HG02678 (cell line): ENCODE results near the gene CORO7.
"Not testable (repeated sequence)": the region's sequence is repeated elsewhere in the genome, so short reads cannot be mapped to it uniquely, and the experiment has no call there.

Experiments used
- ATAC-seq: cut with Tn5 transposase; IDR thresholded peaks from one replicate; pipeline ENCODE4 v1.9.1; 2021; ENCODE audit warnings: mild to moderate bottlenecking, moderate library complexity; ENCODE audit not compliant: unreplicated experiment

The CORO7 gene

GRCh38 chr16:4403133-4403949, 13.1 kb downstream of the CORO7 start:
- no peak for ATAC-seq

- ATAC-seq: peak; percentile 52
These were observed 13.8 kb downstream of the CORO7 start for GRCh38 chr16:4402439-4403132.

GRCh38 chr16:4401510-4401909, 14.9 kb downstream of the CORO7 start:
- no peak for ATAC-seq

GRCh38 chr16:4401094-4401501, 15.3 kb downstream of the CORO7 start:
- ATAC-seq: no peak

DNA sequence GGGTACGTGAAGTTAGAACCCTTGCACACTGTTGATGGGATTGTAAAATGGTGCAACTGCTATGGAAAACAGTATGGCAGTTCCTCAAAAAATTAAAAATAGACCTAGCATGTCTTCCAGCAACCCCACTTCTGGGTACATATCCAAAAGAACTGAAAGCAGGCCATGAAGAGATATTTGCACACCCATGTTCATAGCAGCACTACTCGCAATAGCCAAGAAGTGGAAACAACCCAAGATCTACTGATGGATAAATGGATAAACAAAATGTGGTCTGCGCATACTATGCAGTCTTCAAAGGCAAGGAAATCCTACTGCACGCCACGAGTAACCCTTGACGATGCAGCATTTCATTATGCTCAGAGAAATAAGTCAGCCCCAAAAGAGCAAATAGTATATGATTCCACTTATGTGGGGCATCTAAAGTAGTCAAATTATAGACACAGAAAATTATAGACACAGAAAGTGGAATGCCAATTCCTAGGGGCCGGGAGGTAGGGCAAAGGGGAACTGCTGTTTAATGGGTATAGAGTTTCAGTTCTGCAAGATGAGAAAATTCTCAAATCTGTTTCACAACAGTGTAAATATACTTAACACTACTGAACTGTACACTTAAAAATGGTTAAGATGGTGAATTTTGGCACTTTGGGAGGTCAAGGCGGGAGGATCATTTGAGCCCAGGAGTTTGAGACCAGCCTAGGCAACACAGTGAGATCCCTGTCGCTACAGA, 17.2 kb downstream of the CORO7 start:
- ATAC-seq: no peak

- ATAC-seq: no peak
These were observed 21.2 kb downstream of the CORO7 start for GRCh38 chr16:4395055-4395726.

- not testable (repeated sequence) for ATAC-seq
These were observed 22.5 kb downstream of the CORO7 start for GRCh38 chr16:4393850-4394249.

GRCh38 chr16:4393240-4393600, 23.2 kb downstream of the CORO7 start:
- ATAC-seq: no peak

GRCh38 chr16:4392382-4393239, 23.8 kb downstream of the CORO7 start:
- no peak for ATAC-seq

DNA sequence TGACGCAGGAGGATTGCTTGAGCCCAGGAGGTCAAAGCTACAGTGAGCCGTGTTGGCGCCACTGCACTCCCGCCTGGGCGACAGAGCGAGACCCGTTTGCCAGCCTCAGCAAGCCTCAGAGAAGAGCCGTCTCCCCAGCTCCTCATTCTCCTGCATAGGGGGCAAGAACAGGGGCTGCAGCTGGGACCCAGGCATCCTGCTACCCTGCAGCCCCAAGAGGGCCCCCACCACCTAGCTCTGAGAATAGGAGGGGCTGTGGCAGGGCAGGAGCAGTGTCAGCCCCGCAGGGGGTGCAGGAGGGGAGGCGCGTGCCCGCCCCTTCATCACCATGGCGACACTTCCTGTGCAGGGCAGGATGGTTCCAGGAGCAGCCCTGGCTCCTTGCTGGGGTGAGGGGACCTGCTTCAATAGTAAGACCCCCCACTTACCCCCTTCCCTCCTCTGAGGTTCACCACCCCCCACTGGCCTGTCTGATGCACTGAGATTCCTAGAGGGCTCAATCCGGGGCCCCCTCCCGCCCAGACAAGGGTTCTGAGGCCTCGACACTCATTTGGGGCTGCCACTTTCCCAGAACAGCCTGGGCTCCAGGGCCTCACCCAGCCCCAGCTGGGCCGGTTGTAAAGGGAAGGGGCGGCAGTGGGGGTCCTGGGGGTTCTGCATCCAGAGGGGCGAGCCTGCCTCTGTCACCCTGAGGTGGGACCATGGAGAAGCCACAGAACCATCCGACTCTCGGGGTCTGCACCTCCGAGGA, 24.6 kb downstream of the CORO7 start:
- ATAC-seq: no peak

DNA sequence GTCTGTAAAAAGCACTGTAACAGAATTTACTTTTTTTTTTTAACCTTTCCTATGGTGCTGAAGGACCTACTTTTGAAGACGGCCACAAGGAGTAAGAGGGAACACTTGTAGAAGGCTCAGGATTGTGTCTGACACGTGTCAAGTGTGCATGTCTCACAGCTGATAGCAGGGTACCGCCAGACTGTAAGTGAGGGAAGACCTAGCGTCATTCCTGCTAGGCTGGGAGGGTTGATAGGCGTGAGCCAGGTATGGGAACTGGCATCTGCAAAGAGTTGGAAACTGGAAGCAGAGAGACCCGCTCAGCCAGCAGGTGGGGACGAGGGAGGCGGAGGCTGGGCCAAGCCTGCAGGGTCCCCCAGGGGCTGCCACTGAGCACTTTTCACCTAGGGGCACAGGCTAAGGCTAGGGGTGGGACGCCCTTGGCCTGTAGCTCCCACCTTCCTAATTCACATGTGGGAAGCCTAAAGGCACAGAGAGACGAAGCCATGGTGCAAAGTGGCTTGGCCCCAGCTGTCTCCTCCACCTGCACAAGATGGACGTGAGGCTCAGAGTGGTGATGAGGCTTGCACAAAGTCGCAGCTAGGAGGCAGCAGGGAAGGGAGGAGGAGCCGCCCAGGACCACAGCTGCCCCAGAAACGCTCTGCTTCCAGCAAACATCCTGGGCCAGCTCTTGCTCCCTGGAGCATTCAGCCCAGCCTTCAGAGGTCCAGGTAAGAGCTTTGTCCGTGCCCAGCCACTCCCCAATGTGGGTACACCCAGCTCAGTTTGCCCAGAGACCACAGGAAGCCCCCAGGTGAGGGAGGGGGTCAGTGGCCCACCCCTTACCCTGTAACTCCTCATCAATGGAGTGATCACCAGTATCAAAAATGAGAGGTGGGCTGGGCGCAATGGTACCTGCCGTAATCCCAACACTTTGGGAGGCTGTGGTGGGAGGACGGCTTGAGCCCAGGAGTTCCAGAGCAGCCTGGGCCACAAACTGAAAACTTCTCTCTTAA, 25.8 kb downstream of the CORO7 start:
- no peak for ATAC-seq

- ATAC-seq: no peak
These were observed 27.1 kb downstream of the CORO7 start for GRCh38 chr16:4389051-4389955.

- ATAC-seq: no peak
These were observed 27.9 kb downstream of the CORO7 start for GRCh38 chr16:4388271-4389021.

DNA sequence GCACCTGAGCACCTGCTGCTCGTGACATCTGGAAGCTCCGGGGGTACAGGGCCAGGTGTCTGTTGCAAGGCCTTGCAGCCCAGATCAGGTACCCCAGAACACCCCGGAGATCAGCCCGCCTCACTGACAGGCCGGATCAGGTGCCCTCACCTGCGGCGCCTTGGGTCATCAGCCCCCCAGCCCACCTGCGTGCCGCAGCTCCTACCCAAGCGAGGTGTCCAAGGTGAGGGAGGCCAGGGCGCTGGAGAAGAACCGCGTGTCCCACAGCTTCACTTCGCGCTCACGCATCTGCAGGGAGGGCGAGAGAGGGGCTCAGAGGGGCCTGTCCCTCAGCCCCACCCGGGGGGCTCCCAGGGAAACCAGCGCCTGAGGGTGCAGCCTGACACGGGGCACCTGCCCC, 28.6 kb downstream of the CORO7 start:
- no peak for ATAC-seq

- no peak for ATAC-seq
These were observed 29.3 kb downstream of the CORO7 start for GRCh38 chr16:4386951-4387565.

DNA sequence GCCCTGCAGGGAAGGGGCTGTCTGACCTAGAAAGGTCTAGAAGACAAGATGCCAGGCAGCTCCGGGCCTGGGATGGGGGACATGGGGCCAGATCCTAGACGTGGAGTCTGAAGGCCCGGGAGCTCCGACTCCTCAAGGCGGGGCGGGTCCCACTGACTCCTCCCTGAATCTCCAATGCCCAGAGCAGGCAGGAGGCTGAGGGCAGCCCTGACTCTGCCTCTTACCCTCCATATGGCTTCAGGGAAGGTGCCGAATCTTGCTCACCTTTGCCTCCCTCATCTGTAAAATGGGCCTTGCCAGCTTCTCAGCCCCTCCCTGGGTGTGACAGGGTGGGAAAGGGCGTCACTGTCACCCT, 30.0 kb downstream of the CORO7 start:
- no peak for ATAC-seq
